ENCODE measurements around the gene ZNF385A. TPM values are rescaled to one million over a fixed set of nuclear protein-coding genes. Genes with fewer than 3 reads are reported as not detected.

The ZNF385A gene
- total RNA-seq, 6 donors from 2014 or later = 18.5 to 43.8 (median 23.0) TPM

DNA sequence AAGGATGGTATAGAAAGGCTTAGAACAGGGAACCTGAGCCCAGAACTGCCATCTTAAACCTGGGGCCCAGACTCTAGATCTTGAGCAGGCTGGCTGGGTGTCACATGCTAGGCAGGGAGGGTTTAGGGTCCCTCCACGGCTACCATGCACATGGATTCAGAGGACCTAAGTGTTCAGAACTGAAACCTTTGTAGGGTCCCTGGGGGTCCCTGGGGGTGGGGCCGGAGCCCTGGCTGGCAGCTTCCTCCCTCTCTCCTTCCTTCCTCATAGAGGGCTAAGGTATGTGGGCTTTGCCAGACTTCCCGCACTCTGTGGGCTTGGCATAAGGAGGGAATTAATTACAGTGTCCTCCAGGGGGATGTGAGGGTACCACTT is 4.6 kb upstream of the ZNF385A start:
- no peaks in the 10 kb centered on the region for H3K9me3 ChIP-seq
- no peak overlapping the region for H3K4me3 ChIP-seq
- peaks cover 0 to 11% (median 4%) of the 10 kb centered on the region in 4 donors for H3K36me3 ChIP-seq
- H3K27ac ChIP-seq = no peak overlapping the region
- no peaks in the 10 kb centered on the region for H3K27me3 ChIP-seq
- DNase-seq (no peak), ATAC-seq (ENCODE audit: low FRiP score in 2 of 2) (no peak)
- TF ChIP-seq POLR2AphosphoS5 (IDR thresholded peaks at IDR 0.05) = no peak
- no peak for TF ChIP-seq POLR2A (IDR thresholded peaks at IDR 0.05)
- TF ChIP-seq, protein P1, sequence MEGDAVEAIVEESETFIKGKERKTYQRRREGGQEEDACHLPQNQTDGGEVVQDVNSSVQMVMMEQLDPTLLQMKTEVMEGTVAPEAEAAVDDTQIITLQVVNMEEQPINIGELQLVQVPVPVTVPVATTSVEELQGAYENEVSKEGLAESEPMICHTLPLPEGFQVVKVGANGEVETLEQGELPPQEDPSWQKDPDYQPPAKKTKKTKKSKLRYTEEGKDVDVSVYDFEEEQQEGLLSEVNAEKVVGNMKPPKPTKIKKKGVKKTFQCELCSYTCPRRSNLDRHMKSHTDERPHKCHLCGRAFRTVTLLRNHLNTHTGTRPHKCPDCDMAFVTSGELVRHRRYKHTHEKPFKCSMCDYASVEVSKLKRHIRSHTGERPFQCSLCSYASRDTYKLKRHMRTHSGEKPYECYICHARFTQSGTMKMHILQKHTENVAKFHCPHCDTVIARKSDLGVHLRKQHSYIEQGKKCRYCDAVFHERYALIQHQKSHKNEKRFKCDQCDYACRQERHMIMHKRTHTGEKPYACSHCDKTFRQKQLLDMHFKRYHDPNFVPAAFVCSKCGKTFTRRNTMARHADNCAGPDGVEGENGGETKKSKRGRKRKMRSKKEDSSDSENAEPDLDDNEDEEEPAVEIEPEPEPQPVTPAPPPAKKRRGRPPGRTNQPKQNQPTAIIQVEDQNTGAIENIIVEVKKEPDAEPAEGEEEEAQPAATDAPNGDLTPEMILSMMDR (IDR thresholded peaks at IDR 0.05) = no peak
- WGBS, 2 donors = 76 to 90% methylated on average over 3 of the region's 3 CpGs
- peaks cover 12 to 46% (median 29%) of the 10 kb centered on the region in 4 donors for H3K4me1 ChIP-seq

DNA sequence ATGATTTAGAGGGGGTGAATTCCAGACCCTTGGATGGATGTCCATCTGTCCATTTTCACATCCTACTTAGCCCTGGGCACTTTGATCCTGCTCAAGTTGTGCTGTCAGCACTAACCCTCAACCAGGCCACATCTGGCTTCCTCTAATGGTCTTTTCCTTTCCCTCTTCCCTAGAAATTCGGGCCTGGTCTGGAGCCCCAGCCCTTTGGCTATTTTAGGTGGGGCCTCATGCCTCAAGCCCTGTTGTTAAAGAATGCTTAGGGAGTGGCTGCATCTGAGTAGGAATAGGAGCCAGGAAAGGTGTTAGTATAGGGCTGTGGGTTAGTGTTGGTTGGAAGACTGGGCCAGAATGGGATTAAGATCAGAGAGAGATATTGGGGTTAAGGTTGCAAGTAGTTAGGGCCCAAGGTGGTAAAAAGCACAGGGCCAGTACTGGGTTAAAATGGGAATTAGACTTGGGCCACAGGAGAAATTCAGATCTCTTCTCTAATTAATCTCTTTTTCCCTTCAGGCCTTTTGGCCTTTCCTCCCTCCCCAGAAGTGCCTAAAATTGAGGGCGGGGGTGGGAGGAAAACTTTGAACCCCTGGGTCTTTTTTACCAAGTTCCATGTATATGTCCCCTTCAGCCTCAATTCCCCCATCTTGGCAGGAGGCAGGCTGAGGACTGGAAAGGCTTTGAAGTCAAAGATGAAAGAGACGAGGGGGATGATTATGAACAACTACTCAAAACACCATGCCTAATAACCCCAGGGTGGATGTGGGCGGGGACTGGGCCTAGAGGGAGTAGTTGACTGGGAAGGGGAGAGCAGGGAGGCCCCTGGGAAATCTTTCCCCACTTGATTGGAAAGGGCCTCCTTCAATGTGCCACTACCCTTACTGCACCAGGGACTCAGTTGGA is 4.0 kb upstream of the ZNF385A start:
- no peak for ATAC-seq (ENCODE audit: low FRiP score in 2 of 2)
- DNase-seq = no peak
- Histone ChIP-seq H3K27me3 (no peaks in the 10 kb centered on the region), H3K4me1 (peaks cover 12 to 44% (median 27%) of the 10 kb centered on the region in 4 donors), H3K4me3 (no peak overlapping the region), H3K36me3 (peaks cover 0 to 7% (median 2%) of the 10 kb centered on the region in 4 donors), H3K9me3 (no peaks in the 10 kb centered on the region), H3K27ac (peak overlapping the region in 2 of 4 donors; percentile 5 to 19)
- no peak for TF ChIP-seq EP300 (IDR thresholded peaks at IDR 0.05)
- no peak for TF ChIP-seq POLR2AphosphoS5 (IDR thresholded peaks at IDR 0.05)
- 71% methylated on average over 4 of the region's 4 CpGs for WGBS, 2 donors

DNA sequence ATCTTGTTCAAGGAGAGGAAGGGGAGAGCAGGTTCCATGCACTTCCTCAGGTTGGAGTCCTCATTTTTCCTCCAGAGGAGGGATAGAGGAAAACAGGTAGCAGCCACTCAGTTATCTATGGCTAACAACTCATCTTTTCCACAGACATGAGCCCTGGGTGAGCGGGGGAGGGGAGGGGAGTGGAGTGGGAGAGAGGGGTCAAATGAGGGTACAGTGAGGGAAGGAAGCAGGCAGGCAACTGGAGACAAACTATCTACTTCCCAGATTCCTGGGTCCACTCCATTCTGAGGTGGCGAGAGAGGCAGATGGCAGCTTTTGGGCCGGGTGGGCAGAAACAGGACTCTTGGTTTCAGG is 2.6 kb upstream of the ZNF385A start:
- no peaks in the 10 kb centered on the region for H3K9me3 ChIP-seq
- TF ChIP-seq POLR2AphosphoS5 (IDR thresholded peaks at IDR 0.05) = no peak
- TF ChIP-seq, protein P1 (IDR thresholded peaks at IDR 0.05) = no peak
- no peak for TF ChIP-seq EP300 (IDR thresholded peaks at IDR 0.05)
- TF ChIP-seq POLR2A (IDR thresholded peaks at IDR 0.05) = no peak
- no peaks in the 10 kb centered on the region for H3K27me3 ChIP-seq
- ATAC-seq (ENCODE audit: low FRiP score in 2 of 2) (no peak), DNase-seq (no peak)
- no peaks in the 10 kb centered on the region for H3K36me3 ChIP-seq
- 93 to 96% methylated on average over 3 of the region's 3 CpGs for WGBS, 2 donors
- no peak overlapping the region for H3K27ac ChIP-seq
- H3K4me1 ChIP-seq = peaks cover 12 to 32% (median 27%) of the 10 kb centered on the region in 4 donors
- H3K4me3 ChIP-seq = no peak overlapping the region

DNA sequence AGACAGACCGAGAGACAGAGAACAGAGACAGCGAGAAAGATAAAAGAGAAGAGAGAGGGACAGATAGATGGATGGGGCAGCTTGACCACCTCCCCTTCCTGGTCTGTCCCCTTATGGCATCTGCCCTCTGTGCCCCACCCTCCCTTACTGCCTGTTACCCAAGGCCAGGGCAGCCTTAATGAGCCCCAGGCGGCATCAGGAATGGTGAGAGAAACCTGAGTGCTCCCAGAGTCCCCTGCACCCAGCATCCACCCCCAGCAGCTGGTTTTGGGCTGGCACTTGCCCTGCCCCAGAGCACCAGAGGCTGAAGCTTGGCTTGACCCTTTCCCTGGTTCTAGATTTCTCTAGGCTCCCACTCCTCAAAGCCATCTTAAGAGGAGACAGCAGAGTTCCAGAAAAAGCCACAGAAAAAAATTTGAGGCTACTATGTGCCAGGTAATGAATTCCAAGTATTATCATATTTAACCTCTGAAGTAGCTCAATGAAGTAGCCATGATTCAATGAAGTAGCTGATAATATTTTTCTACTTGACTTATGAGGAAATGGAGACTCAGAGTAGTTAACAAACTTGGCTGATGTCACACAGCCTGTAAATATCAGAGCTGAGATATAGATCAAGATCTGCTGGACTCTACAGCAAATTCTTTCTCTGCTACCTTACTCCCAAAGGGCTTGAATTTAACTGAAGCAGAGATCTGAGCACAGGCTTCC is 2.0 kb upstream of the ZNF385A start:
- H3K27me3 ChIP-seq = no peaks in the 10 kb centered on the region
- no peak for DNase-seq
- peaks cover 10 to 29% (median 24%) of the 10 kb centered on the region in 4 donors for H3K4me1 ChIP-seq
- no peak overlapping the region for H3K27ac ChIP-seq
- H3K4me3 ChIP-seq = no peak overlapping the region
- no peaks in the 10 kb centered on the region for H3K36me3 ChIP-seq
- no peaks in the 10 kb centered on the region for H3K9me3 ChIP-seq
- no peak for ATAC-seq (ENCODE audit: low FRiP score in 2 of 2)
- TF ChIP-seq POLR2A (IDR thresholded peaks at IDR 0.05) (no peak), EP300 (IDR thresholded peaks at IDR 0.05) (no peak), POLR2AphosphoS5 (IDR thresholded peaks at IDR 0.05) (no peak)
- TF ChIP-seq, protein P1 (IDR thresholded peaks at IDR 0.05) = no peak
- WGBS, 2 donors = 86 to 95% methylated on average over 3 of the region's 3 CpGs

DNA sequence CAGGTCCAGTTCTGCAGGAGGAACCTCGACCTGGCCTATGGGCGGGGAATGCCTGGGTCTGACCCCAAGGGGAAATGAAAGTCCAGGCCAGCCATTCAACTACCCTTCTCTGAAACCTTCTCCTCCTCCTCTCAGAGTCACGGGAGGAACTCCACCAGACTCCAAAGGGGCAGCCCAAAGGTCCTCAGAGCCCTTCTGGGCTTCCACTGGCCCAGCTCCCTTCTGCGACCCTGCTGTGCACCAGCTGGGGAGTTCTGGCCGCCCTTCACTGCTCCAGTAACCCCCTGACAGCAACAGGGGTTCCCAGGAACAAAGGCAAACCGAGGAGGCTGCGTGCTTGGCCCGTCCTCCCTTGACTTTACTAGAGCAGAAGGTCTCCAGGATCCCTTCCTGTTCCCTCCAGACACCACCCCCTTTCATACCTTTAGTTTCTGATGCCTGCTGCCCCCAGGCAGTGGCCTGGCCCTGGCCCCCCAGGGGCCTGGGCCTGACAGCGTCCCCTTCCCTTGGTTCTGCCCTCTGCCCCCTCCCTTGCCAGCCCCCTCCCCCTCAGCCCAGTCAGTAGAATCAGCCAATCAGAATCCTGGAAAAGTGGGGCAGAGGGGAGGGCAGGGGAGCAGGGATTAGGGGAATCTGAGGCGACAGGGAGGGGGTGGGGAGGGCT is 850 bp upstream of the ZNF385A start:
- no peak overlapping the region for H3K4me3 ChIP-seq
- peak; percentile 36 to 58 for DNase-seq
- H3K27ac ChIP-seq = peak overlapping the region; percentile 59 to 77 (median 70)
- H3K4me1 ChIP-seq = peaks cover 4 to 19% (median 19%) of the 10 kb centered on the region in 4 donors
- ATAC-seq (ENCODE audit: low FRiP score in 2 of 2) = peak; percentile 13 to 55
- H3K36me3 ChIP-seq = no peaks in the 10 kb centered on the region
- no peaks in the 10 kb centered on the region for H3K27me3 ChIP-seq
- WGBS, 2 donors = 66 to 77% methylated on average over 6 to 10 of the region's 10 CpGs
- no peaks in the 10 kb centered on the region for H3K9me3 ChIP-seq
- TF ChIP-seq, protein P1 (IDR thresholded peaks at IDR 0.05) = no peak
- TF ChIP-seq POLR2AphosphoS5 (IDR thresholded peaks at IDR 0.05) = no peak
- TF ChIP-seq POLR2A (IDR thresholded peaks at IDR 0.05) = peak in 1 of 4 donors; percentile 40
- no peak for TF ChIP-seq EP300 (IDR thresholded peaks at IDR 0.05)

Measured in upper lobe of left lung (tissue), 6 donors.